Astrocyte of the spinal cord (primary cell): Measurements from ENCODE around the gene TTLL5.

Source experiments
- DNase-seq: peaks from one replicate; pipeline ENCODE4 v3.0.0; 2011; ENCODE audit warnings: low read depth, low spot score
- H3K4me3 ChIP-seq: 2 replicates; pipeline ENCODE4 v1.5.1; 2011; ENCODE audit warnings: low read depth, mild to moderate bottlenecking, low read length, moderate library complexity
- CTCF ChIP-seq: IDR thresholded peaks from 2 replicates; pipeline ENCODE4 v1.5.1; 2012; ENCODE audit warnings: low read depth, mild to moderate bottlenecking, low read length, inconsistent platforms
- in situ Hi-C: cut with HindIII; loops from 2 replicates; pipeline ENCODE4 v1.10.0; 2017; ENCODE audit warnings: low sequenced_read_pairs

The TTLL5 gene

GRCh38 chr14:75770635-75771034 is 109.6 kb downstream of the TTLL5 start:
- H3K4me3 ChIP-seq, result no peak overlapping the region
- in situ Hi-C loops, result no loop called here
- no peak for DNase-seq
- no peak for TF ChIP-seq CTCF

GRCh38 chr14:75771595-75771994 is 110.5 kb downstream of the TTLL5 start:
- in situ Hi-C loops, result no loop called here
- no peak for DNase-seq
- H3K4me3 ChIP-seq, result no peak overlapping the region
- TF ChIP-seq CTCF, result no peak

- no peak overlapping the region for H3K4me3 ChIP-seq
- no peak for DNase-seq
- no peak for TF ChIP-seq CTCF
- in situ Hi-C loops, result no loop called here
Measured at GRCh38 chr14:75773046-75773445, 112.0 kb downstream of the TTLL5 start.

GRCh38 chr14:75781096-75781495 is 120.0 kb downstream of the TTLL5 start:
- no peak for DNase-seq
- H3K4me3 ChIP-seq, result no peak overlapping the region
- no peak for TF ChIP-seq CTCF
- in situ Hi-C loops, result no loop called here

- no peak for TF ChIP-seq CTCF
- no peak for DNase-seq
- H3K4me3 ChIP-seq, result no peak overlapping the region
- in situ Hi-C loops, result no loop called here
Measured at GRCh38 chr14:75783184-75783583, 122.1 kb downstream of the TTLL5 start.

GRCh38 chr14:75783602-75784313 is 122.7 kb downstream of the TTLL5 start:
- H3K4me3 ChIP-seq, result no peak overlapping the region
- in situ Hi-C loops, result no loop called here
- no peak for DNase-seq
- no peak for TF ChIP-seq CTCF
